ENCODE data around the gene GCA. TPM values are rescaled to one million over a fixed set of nuclear protein-coding genes. Genes with fewer than 3 reads are reported as not detected.

Gene GCA
- total and polyA plus RNA-seq, 2 of the 4 experiments (the other 2 are of a cell fraction), result 2.2 to 3.6 TPM

DNA sequence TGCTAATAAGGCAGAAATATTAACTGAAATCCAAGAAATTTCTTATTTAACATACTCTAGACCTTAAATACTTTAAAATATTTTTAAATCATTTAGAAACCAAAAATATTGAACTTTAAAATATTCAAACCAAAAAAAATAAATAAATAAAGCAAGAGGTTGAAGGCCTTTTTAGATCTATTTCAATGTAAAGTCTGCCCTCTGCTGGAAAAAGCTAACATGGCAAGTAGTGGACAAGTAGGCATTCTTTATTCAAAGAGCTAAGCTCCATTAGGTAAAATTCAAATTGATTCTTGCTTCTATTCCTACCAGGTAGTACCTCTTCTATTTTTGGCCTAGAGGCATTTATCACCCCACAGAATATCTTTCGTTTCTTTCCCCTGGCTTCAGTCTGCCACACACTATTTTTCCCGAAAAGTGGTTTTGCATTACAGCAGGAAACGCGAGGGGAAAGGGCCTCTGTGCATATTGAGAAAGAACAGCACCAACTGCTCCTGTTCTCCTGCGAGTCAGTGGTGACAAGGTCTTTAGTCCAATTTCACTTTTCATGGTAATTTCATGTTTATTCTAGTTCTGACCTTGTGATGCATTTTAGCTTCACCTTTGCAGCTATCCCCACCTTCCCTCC lies 45.9 kb upstream of the GCA start:
- Histone ChIP-seq H3K4me1 (ENCODE audit: control insufficient read depth, insufficient read depth, low read length) (no peaks in the 10 kb centered on the region), H2BK120ac (ENCODE audit: low read depth, low read length) (no peak overlapping the region), H2AFZ (replicated peaks; ENCODE audit: low read length, poor library complexity) (no peak overlapping the region), H3K27ac (ENCODE audit: insufficient read depth, low read length) (no peak overlapping the region), H4K20me1 (ENCODE audit: insufficient read depth, low read length) (no peaks in the 10 kb centered on the region), H3K79me1 (ENCODE audit: low read depth in 1 of 2, low read length in 2 of 2) (no peaks in the 10 kb centered on the region), H2AK5ac (ENCODE audit: low read depth, low read length) (peak overlapping the region; percentile 44; the same call in 1 of the 2 replicates), H3K9me3 (ENCODE audit: control insufficient read depth, insufficient read depth, low read length) (no peaks in the 10 kb centered on the region), H4K5ac (ENCODE audit: low read depth, low read length) (no peak overlapping the region), H2AK9ac (replicated peaks; ENCODE audit: low read depth, low read length, poor library complexity) (no peak overlapping the region), H3K56ac (ENCODE audit: extremely low read depth, insufficient read depth, low read length) (no peak overlapping the region), H3K4ac (ENCODE audit: low read depth, low read length) (no peak overlapping the region), H3K36me3 (ENCODE audit: control insufficient read depth, insufficient read depth, low read length) (no peaks in the 10 kb centered on the region), H2BK20ac (ENCODE audit: low read depth, low read length) (no peak overlapping the region), H3K23ac (ENCODE audit: low read depth, low read length) (no peak overlapping the region), H3K27me3 (ENCODE audit: control insufficient read depth, insufficient read depth, low read length) (no peaks in the 10 kb centered on the region), H3K18ac (ENCODE audit: low read depth, low read length) (no peak overlapping the region), H2BK15ac (ENCODE audit: low read depth, low read length) (no peak overlapping the region), H3K4me2 (ENCODE audit: low read depth, low read length) (no peak overlapping the region), H2BK5ac (ENCODE audit: low read depth, low read length, poor library complexity, severe bottlenecking) (no peak overlapping the region), H3K4me3 (ENCODE audit: insufficient read depth, low read depth, low read length) (no peak overlapping the region), H4K8ac (ENCODE audit: low read depth in 2 of 2, low read length in 2 of 2) (no peak overlapping the region), H4K91ac (ENCODE audit: insufficient read depth, low read depth, low read length) (no peak overlapping the region), H3K14ac (replicated peaks; ENCODE audit: low read depth, low read length) (no peak overlapping the region), H3K9me1 (ENCODE audit: insufficient read depth, low read length) (0 out of 2 replicates have a peak, but pooled peaks cover 2% of the 10 kb centered on the region), H3K9ac (ENCODE audit: low read depth, low read length) (no peak overlapping the region)
- in situ Hi-C loops (cut with MboI; ENCODE audit: low sequenced_read_pairs) (loop anchor here (5.0 kb wide), 2 partner anchors 81 to 146 kb away; partner anchors contain the start of gene GCG), intact Hi-C loops (cut with micrococcal nuclease) (loop anchor here (1.0 to 5.0 kb wide), 3 partner anchors 77 to 226 kb away; partner anchors contain the start of gene DPP4), dilution Hi-C loops (cut with HindIII; ENCODE audit: low sequenced_read_pairs, unreplicated experiment) (no loop called here)
- WGBS, 2 experiments (ENCODE audit: extremely low coverage in 2 of 2, insufficient read length in 1 of 2), result 63% methylated on average over 4 of the region's 5 CpGs; no CpG with 5 or more reads in 1 of the 2 experiments
- peak; percentile 81 for DNase-seq
- peak; percentile 60 for ATAC-seq (ENCODE audit: low read depth)
- ChIA-PET CTCF (interaction anchor here (0.6 to 1.9 kb wide), 18 partner anchors 8 to 710 kb away, joined by 3 to 25 read pairs (median 4); partner anchors contain the start of gene FAP), POLR2A (ENCODE audit: unreplicated experiment) (no interaction called here)
- no TSS peak for BruUV-seq (replicated peaks)
- TF ChIP-seq RFX5 (IDR thresholded peaks at IDR 0.05; ENCODE audit: low read depth, low read length) (no peak), CHD1 (IDR thresholded peaks at IDR 0.05; ENCODE audit: low read depth, low read length) (no peak), MAZ (IDR thresholded peaks at IDR 0.05; ENCODE audit: borderline replicate concordance, low read depth, low read length) (no peak), FOS (IDR thresholded peaks at IDR 0.05; ENCODE audit: low read depth, low read length) (no peak), SMC3 (IDR thresholded peaks at IDR 0.05; ENCODE audit: low read depth, low read length) (peak; percentile 95), NFE2L2 (IDR thresholded peaks at IDR 0.05; ENCODE audit: low read depth, low read length) (no peak), POLR2A (IDR thresholded peaks at IDR 0.05; ENCODE audit: low read depth, low read length) (0 out of 2 replicates have a peak, but pooled peaks have one; percentile 37), MXI1 (IDR thresholded peaks at IDR 0.05; ENCODE audit: borderline replicate concordance, low read depth, low read length) (no peak), BHLHE40 (IDR thresholded peaks at IDR 0.05; ENCODE audit: low read depth, low read length) (no peak), RAD21 (IDR thresholded peaks at IDR 0.05; ENCODE audit: low read length) (peak; percentile 91), RCOR1 (IDR thresholded peaks at IDR 0.05; ENCODE audit: insufficient replicate concordance, low read length) (no peak), MAFK (IDR thresholded peaks at IDR 0.05; ENCODE audit: low read depth, low read length) (no peak)
- TF ChIP-seq, protein P1, sequence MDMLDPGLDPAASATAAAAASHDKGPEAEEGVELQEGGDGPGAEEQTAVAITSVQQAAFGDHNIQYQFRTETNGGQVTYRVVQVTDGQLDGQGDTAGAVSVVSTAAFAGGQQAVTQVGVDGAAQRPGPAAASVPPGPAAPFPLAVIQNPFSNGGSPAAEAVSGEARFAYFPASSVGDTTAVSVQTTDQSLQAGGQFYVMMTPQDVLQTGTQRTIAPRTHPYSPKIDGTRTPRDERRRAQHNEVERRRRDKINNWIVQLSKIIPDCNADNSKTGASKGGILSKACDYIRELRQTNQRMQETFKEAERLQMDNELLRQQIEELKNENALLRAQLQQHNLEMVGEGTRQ (IDR thresholded peaks at IDR 0.05; ENCODE audit: low read depth, low read length), result no peak
- TF ChIP-seq, protein P2, sequence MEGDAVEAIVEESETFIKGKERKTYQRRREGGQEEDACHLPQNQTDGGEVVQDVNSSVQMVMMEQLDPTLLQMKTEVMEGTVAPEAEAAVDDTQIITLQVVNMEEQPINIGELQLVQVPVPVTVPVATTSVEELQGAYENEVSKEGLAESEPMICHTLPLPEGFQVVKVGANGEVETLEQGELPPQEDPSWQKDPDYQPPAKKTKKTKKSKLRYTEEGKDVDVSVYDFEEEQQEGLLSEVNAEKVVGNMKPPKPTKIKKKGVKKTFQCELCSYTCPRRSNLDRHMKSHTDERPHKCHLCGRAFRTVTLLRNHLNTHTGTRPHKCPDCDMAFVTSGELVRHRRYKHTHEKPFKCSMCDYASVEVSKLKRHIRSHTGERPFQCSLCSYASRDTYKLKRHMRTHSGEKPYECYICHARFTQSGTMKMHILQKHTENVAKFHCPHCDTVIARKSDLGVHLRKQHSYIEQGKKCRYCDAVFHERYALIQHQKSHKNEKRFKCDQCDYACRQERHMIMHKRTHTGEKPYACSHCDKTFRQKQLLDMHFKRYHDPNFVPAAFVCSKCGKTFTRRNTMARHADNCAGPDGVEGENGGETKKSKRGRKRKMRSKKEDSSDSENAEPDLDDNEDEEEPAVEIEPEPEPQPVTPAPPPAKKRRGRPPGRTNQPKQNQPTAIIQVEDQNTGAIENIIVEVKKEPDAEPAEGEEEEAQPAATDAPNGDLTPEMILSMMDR (conservative IDR thresholded peaks at IDR 0.05; ENCODE audit: low read depth, low read length), result peak; percentile 93
- TF ChIP-seq, protein P3, sequence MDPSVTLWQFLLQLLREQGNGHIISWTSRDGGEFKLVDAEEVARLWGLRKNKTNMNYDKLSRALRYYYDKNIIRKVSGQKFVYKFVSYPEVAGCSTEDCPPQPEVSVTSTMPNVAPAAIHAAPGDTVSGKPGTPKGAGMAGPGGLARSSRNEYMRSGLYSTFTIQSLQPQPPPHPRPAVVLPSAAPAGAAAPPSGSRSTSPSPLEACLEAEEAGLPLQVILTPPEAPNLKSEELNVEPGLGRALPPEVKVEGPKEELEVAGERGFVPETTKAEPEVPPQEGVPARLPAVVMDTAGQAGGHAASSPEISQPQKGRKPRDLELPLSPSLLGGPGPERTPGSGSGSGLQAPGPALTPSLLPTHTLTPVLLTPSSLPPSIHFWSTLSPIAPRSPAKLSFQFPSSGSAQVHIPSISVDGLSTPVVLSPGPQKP (IDR thresholded peaks at IDR 0.05; ENCODE audit: borderline replicate concordance, low read depth, low read length), result no peak

Data from IMR-90 (cell line).